HL-60 (cell line): ENCODE measurements around the gene NAP1L4.

Source experiments
- GABPA ChIP-seq: IDR thresholded peaks from 2 replicates; pipeline ENCODE4 v1.6.1; 2012; ENCODE audit warnings: low read depth
- POLR2AphosphoS5 ChIP-seq: IDR thresholded peaks from 2 replicates; pipeline ENCODE4 v1.6.1; 2012; ENCODE audit warnings: low read depth
- REST ChIP-seq: IDR thresholded peaks from 2 replicates; pipeline ENCODE4 v1.6.1; 2012; ENCODE audit warnings: low read depth; ENCODE audit not compliant: insufficient replicate concordance
- SPI1 ChIP-seq: IDR thresholded peaks from 2 replicates; pipeline ENCODE4 v1.6.1; 2012; ENCODE audit warnings: low read depth, mild to moderate bottlenecking, borderline replicate concordance
- TF ChIP-seq, protein P1 (sequence below): IDR thresholded peaks from one replicate; pipeline ENCODE4 v1.5.1; 2011; ENCODE audit warnings: low read length, control low read depth, inconsistent platforms; ENCODE audit not compliant: insufficient read depth

DNA sequence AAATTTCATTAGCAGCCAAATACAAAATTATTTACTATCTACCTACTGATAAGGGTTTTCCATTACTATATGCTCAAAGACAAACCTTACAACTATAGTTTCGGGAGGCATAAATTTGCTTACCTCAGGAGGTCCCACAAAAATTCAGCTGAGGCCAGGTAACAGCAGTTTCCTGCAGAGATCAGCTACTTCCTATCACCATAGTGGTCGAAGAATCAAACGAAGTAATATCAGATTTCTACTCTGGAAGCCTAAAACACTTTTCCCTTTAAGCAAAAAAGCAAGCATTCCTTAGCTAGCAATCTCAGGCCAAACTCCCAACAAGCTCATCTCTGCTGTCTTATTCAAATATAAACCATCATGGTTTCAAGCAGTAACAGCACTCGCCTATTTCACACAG, 3.1 kb downstream of the NAP1L4 start:
- TF ChIP-seq, protein P1, sequence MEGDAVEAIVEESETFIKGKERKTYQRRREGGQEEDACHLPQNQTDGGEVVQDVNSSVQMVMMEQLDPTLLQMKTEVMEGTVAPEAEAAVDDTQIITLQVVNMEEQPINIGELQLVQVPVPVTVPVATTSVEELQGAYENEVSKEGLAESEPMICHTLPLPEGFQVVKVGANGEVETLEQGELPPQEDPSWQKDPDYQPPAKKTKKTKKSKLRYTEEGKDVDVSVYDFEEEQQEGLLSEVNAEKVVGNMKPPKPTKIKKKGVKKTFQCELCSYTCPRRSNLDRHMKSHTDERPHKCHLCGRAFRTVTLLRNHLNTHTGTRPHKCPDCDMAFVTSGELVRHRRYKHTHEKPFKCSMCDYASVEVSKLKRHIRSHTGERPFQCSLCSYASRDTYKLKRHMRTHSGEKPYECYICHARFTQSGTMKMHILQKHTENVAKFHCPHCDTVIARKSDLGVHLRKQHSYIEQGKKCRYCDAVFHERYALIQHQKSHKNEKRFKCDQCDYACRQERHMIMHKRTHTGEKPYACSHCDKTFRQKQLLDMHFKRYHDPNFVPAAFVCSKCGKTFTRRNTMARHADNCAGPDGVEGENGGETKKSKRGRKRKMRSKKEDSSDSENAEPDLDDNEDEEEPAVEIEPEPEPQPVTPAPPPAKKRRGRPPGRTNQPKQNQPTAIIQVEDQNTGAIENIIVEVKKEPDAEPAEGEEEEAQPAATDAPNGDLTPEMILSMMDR = no peak
- TF ChIP-seq REST (no peak), POLR2AphosphoS5 (no peak), GABPA (no peak), SPI1 (no peak)
